ENCODE results near the gene RABIF.
"Not testable (repeated sequence)": the region's sequence is repeated elsewhere in the genome, so short reads cannot be mapped to it uniquely, and the experiment has no call there.

Gene RABIF

GRCh38 chr1:202831906-202832305 lies 57.0 kb downstream of the RABIF start:
- DNase-seq, result no peak

- not testable (repeated sequence) for DNase-seq
Measured at GRCh38 chr1:202829223-202829622, 59.7 kb downstream of the RABIF start.
